ENCODE measurements around the gene HSF2BP.
"Not testable (repeated sequence)": the region's sequence is repeated elsewhere in the genome, so short reads cannot be mapped to it uniquely, and the experiment has no call there.

The HSF2BP gene

DNA sequence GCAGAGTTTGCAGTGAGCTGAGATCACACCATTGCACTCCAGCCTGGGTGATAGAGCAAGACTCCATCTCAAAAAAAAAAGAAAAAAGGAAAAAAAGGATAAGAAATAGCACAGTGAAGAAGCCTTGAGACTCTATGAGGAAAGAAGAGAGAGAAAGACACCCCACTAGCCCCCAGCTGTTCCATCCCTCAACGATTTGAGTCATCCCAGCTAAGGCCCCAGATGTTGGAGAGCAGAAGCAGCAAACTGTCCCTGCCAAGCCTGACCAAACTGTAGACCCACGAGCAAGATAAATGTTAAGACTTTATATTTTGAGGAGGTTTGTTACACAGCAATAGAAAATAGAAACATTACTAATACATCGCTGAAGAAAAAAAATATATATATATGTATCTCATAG is 42.4 kb downstream of the HSF2BP start:
- DNase-seq, result not testable (repeated sequence)

DNA sequence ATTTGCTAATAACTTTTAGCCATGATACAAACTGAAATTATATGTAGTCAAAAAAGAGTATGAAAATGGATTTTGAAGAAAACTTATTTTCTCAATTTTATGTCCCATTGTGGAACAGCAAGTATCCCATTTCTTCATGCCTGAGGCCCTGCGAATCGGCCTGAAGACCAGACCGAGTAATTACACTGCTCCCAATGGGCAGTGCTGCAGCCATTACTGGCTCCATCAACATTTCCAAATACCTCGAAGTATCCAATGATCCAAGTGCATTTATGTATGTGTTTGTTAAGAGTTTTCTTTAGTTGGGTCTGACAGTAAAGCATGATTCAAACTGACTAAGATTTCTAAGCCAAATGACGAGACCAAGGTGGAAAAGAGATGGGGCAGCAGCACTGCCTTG is 44.4 kb downstream of the HSF2BP start:
- no peak for DNase-seq

DNA sequence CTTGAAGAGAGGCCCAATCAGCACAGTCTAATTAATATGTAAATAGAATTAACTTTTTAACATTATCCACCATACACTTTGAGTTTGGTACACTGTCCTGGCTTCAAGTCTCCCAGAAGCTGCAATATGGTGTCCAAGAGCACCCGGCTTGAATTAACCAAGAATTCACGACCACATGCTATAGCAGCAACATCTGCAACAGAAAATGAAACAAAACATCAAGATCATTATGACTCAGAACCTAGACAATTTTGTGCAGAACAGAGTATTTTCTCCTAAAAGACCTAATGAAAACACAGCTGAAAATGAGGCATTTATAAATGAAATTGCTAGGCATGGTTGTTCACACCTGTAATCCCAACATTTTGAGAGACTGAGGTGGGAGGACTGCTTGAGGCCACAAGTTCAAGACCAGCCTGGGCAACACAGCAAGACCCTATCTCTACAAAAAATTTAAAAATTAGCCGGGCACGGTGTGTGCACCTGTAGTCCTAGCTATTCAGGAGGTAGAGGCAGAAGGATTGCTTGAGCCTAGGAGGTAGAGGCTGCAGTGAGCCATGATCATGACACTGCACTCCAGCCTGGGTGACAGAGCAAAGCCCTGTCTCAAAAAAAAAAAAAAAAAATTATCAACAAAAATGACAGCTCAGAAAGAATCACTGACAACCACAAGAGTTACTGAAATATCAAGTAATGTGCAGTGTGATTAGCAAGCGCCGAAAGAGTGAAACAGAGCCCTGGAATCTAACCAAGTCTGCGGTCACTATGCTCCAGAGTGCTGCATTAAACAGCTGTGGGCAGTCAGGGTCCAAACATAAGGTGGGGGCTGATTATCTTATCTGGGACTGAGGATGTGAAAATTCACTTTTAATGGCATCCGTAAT is 45.3 kb downstream of the HSF2BP start:
- no peak for DNase-seq

DNA sequence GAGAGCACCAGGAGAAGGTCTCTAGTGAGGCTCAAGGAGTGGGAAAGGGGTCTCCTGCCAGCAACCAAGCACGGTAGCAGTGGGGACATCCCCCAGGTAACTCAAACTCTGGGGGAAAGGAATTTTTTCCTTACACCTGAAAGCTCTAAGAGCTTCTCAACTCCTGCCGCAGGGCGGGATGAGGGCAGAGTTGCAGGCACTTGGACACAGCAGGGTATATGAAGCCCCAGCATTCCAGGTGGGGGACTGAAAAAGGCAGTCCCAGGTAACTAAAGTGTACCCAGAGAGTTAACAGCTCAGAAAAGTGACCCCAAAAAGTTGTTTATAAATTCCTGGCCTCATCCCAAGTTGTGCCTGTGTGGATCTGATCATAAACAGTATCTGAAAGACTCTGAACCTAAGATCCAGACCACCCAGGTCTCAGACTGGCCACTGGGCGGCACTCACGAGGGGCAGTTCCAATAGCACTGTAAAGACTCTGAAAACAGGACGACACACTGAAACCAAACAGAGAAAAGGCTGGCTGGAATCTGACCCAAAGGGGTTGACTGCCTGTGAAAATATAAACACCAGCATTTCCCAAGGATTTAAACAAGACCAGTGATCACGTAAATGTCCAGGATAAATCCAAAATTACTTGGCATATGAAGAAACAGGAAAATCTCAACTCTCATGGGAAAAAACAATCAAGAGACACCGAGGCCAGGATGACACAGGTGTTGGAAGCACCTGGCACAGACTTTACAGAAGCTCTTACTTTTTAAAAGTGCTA is 47.5 kb downstream of the HSF2BP start:
- DNase-seq, result no peak

DNA sequence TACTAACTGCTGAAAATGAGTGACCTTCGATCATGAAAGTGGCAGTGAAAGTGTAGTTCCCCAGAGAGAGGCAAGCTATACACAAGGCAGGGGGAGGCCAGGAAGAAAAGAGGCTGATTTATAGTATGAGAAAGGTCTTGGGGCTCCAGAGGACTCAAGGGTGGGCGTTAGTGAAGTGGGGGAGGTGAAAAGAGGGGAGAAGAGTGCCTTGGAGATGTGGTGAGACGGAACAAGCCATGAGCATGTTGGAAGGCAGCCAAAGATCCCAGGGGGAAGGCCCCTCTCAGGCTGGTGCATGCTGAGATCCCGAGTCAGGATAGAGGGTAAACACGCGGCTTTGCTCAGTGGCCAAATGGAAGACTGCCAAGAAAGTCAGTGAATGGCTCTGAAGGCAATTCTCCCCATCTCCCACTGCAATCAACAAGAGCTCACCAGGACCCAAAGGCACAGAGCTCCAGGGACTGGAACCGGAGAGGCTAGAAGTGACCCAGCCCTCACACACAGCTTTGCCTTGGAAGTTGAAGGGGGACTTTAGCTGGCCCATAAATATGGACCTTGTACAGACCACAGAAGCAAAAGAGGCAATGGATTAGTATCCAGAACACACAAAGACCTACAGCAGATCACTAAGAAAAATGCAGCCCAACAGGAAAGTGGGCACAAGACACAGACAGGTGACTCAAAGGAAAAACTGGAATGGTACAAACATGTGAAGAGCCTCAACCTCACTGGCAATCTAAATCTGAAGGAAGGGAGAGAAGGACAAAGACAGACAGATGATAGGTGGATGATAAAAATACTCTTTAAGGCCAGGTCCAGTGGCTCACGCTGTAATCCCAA is 49.6 kb downstream of the HSF2BP start:
- no peak for DNase-seq

DNA sequence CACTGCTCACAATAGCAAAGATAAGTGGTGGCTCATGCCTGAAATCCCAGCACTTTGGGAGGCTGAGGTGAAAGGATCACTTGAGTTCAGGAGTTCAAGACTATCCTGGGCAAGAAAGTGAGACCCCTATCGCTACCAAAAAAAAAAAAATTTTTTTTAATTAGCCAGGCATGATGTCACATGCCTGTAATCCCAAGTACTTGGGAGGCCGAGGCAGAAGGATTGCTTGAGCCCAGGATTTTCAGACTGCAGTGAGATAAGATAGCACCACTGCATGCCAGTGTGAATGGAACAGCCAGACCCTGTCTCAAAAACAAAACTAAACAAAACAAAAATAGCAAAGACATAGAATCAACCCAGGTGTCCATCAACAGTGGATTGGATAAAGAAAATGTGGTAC is 50.6 kb downstream of the HSF2BP start:
- DNase-seq, result no peak

DNA sequence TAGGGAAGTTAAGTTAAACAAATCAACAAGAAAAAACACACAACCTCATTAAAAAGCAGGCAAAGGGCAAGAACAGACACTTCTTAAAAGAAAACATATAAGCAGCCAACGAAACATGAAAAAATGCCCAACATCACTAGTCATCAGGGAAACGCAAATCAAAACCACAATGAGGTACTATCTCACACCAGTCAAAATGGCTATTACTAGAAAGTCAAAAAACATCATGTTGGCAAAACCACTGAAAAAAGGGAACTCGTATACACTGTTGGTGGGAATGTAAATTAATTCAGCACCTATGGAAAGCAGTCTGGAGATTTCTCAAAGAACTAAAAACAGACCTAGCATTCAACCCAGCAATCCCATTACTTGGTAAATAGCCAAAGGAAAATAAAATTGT is 51.1 kb downstream of the HSF2BP start:
- no peak for DNase-seq

DNA sequence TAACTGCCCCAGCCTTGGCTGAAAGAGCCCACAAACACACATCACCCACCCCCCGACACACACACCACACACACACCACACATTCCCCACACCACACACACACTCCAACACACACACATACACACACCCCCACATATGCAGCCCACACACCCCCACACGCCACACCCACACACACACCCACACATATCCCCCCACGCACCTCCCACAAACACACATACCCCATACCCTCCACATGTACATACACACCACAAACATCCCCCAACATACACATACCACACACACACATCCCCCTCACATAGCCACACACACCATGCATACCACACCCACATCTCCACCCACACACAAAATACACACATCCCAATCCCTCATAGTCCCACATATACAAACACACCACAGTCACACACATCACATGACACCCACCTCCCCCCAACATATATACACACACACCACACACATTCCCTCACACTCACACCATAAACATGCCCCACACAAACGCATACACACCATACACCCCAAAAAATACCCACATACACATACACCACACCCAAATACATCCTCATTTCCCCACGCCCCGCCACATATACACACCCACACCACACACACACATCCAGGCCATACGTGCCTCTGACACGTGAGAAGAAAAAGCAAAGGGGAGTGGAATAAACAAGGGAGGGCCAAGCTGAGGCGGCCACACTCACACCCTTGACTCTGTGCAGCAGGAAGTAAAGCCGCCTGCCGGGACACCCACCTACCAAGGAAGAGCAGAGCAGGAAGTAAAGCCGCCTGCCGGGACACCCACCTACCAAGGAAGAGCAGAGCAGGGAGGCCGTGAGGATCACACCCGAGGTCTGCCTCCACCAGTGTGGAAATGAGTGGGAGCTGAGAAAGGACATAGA is 53.7 kb downstream of the HSF2BP start:
- DNase-seq, result no peak

DNA sequence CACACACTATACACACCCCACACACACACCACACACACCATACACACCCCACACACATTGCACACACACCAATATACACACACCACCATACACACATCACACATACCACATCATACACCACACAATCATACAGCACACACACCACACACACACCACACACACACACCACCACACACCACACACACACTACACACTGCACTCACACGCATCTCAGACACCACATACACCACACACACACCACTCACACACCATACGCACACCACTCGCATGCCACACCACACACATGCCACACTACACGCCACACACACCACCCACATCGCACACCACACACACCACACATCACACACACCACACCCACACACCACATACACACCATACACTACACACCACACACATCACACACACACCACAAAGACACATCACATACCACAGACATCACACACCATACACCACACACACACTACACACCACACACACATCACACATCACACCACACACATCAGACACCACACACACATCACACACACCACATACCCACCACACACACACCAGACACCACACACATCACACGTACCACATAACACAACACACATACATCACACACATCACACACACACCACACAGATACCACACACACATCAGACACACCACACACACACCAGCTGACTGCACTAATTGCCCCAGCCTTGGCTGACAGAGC is 54.6 kb downstream of the HSF2BP start:
- DNase-seq, result no peak

DNA sequence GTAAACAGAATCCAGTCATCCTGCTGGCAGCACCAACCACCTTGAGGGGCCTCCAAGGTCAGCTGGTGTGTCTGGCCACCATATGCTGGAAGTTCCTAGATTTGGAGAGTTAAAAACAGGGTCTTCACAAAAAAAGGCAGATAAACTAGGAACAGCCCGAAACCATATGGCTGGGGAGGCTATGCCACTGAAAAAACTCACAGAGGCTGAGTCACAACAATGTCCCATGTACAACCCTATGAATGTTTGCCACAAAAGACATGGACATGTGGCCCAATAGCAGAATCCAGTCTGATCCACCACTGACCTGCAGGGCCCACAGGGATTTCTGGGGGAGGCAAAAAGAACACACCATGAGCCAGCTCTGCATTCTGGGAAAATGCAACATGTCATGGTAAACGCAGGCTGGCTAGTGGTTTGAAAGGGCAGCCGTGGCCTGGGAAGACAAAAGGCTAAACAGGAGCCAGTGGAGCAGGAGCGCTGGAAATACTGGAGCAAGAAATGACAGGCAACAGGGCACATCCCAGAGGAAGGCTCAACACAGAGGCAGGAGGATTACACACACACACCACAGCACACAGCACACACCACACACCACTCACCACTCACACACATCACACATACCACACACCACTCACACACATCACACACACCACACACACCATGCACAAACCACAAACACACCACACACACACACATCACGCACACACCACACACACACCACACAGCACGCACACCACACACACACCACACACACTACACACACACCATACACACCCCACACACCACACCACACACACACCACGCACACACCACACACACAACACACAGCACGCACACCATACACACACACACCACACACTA is 55.4 kb downstream of the HSF2BP start:
- DNase-seq, result no peak

DNA sequence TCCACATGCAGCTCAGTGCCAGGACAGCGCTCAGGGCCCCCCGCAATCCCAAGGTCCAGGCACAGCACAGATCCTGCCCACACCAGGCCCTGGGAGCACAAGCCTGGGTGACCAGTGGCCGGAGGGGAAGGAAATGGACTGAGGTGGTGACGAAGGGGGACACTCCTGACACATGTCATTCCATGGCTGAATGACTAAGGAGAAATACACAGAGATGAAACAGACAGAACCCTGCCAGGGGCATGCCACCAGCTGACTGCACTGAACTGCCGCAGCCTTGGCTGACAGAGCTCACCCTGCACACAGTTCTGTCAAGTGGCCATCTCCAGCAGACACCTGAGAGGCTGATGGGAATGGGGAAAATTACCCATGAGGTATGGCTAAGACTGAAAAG is 56.1 kb downstream of the HSF2BP start:
- no peak for DNase-seq

DNA sequence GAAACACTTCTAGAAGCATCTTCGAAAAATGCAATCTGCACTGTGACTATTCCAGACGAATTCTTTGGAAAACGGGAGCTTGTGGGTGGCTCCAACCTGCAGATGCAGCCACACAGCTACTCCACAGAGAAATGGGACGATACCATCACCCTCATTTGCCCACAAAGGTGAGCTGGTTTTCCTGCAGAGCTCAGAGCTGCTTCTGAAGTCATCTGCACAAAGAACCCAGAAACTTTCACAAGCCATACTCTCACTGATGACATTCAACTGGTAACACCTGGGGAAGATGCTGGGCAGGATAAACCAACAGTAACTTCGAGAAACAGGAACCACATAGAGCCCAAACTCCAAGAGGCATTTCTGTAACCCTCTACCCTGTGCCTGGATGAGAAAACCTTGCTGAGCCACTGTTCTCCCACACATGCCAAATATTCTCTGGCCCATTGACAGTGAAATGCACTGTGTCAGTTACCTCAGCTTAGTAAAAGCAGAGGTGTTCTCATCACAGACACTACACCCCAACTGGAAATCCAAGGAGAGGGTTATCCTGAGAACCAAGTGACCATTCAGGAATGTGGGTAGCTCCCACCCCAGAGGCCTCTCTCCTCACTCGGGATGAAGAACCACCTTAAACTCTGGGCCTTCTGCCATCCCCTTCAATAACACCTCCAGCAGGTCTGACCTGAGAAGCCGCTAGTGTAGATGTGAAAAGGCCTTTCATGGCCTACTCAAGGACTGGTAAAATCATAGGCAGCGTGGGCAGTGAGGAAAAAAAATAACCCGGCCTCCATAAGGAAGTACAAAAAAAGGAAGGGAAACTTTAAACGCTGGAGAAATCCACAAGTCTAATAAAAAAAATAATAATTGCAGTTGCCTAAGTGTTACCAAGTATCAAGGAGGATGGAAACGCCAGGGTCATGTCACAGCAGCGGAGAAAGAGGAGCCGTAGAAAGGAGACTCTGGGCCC is 56.7 kb downstream of the HSF2BP start:
- no peak for DNase-seq

DNA sequence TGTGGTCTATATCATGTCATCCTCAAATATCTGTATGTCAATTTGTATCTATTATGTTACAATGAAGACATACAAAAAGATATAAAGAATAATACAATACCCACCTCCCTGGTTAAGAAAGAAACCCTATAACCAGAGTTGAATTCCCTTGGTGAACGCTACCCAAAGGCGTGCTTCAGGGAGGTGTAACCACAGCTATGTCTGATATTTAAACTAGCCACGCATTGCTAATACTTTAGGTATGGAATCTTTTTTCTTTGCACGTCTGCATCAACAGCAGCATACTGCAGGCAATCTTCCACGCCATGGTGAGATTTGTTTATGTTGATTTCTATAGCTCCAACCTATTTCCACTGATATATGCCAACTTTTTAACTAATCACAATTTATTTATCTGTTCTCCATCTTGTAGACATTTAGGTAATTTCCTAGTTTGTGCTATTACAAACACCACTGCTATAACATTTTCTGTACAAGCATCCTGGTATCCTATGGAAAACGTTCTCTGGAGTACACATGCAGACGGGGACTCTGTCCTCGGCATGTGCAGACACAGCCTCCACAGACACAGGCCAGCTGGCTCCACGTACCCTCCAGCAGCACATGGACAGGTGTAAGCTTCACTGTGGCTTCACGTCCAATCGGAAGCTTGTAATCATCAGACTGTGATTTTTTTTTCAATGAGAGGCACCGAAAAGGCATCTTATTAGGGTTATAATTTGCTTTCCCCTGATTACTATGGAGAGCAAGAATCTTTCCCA is 58.5 kb downstream of the HSF2BP start:
- DNase-seq, result no peak

DNA sequence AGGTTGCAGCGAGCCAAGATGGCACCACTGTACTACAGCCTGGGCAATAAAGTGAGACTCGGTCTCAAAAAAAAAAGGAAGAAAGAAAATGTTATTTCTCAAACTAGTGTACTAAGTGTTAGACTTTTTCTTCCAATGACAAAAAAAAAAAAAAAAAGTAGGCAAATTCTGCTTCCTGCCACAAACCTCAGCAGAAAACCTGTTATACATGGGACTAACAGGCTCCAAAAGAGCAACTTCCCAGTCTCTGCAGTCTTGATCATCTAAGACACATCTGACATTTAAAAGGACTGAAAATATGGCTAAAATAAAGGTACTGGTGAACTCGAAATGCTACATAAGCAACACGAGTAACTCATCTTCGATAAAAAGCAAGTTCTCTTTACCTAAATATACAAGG is 59.6 kb downstream of the HSF2BP start:
- no peak for DNase-seq

DNA sequence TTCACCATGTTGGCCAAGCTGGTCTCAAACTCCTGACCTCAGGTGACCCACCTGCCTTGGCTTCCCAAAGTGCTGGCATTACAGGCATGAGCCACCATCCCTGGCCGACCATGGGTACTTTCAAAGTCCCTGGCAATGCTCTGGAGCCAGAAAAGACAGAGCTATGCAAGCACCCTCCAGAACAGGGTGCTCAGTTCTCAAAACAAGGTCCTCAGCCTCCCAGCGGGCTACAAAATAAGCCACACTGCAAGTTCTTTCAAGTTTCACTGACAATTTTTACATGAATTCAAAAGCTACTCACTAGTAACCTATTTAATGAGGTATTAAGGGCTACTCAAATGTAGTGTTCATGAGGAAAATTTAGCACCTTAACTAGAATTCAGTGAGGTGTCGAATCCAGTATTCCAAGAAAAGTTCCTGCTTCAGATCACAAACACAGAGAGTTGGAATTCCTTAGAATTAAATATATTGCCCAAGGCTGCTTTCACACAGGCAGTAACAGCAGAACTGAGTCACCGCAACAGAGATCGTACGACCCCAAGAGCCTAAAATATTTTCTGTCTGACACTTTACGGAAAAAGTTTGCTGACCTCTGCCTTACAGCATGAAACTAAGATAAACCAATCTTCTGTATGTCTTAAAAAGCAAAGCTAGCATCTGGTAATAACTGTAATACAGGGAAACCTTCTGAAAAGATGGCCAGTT is 60.7 kb downstream of the HSF2BP start:
- no peak for DNase-seq

DNA sequence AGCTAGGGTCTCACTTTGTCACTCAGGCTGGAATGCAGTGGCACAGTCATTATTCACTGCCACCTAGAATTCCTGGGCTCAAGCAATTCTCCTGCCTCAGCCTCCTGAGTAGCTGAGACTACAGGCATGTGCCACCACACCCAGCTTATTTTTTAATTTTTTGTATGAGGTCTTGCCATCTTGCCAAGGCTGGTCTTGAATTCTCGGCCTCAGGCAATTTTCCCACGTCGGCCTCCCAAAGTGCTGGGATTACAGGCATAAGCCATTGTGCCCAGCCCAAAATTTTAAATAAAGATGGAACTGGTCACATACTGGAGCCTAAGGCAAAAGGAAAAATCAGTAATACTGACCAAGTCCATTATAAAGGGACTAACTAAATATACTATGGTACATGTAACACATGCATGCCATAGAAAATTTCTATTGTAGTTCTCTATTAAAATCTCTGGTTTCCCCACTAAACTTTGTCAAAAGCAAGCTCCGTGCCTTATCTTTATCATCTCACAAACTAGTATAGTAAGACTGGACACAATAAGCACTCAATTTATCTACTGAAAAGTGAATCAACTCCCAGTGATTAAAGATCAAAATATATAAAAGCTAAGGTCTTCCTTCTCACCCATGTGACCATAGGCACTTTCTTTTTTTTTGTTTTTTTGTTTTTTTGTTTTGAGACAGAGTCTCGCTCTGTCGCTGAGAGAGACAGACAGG is 61.6 kb downstream of the HSF2BP start:
- no peak for DNase-seq

DNA sequence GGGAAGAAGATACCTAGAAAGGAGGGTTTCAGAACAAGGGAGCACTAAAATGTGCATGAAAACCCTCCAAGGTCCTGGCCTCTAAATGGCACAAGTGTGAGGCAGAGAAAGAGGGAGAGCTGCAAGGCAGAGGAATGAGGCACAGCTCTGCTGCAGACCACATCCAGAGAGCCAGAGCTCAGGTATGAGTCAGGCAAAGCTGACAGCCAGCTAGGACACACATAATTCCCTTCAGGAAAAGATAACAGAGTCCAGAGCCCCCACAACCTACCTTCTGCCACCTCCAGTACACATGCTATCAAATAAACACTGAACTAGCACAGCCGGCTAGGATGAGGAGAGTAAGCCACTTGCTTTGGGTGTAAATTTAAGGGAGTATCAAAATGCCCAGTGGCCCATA is 62.2 kb downstream of the HSF2BP start:
- DNase-seq, result no peak

Measured in stimulated activated CD4-positive, alpha-beta T cell treated with anti-CD3 and anti-CD28 coated beads, Interleukin-4, amount 100 ng/mL, for 4 hours (primary cell).